Duodenal mucosa (tissue), 2 donors: ENCODE measurements around the gene GCK.

ENCODE experiments used
- H3K27ac ChIP-seq: one replicate; pipeline ENCODE4 v1.7.0; 2013; ENCODE audit warnings: low read depth, low read length
- H3K27me3 ChIP-seq, 2 donors: one replicate each; pipeline ENCODE4 v1.7.0; 2013; ENCODE audit warnings: low read length in 2 of 2, control low read depth in 1 of 2; ENCODE audit not compliant: insufficient read depth in 2 of 2, control insufficient read depth in 1 of 2
- H3K36me3 ChIP-seq, 2 donors: one replicate each; pipeline ENCODE4 v1.7.0; 2013; ENCODE audit warnings: low read length in 2 of 2, control low read depth in 1 of 2; ENCODE audit not compliant: insufficient read depth in 2 of 2, control insufficient read depth in 1 of 2
- H3K4me1 ChIP-seq, 2 donors: one replicate each; pipeline ENCODE4 v1.7.0; 2013; ENCODE audit warnings: low read length in 2 of 2, control low read depth in 1 of 2; ENCODE audit not compliant: insufficient read depth in 2 of 2, control insufficient read depth in 1 of 2
- H3K4me3 ChIP-seq, 2 donors: one replicate each; pipeline ENCODE4 v1.7.0; 2013; ENCODE audit warnings: low read length in 2 of 2, low read depth in 1 of 2
- H3K9ac ChIP-seq, 2 donors: one replicate each; pipeline ENCODE4 v1.7.0; 2013; ENCODE audit warnings: low read length in 2 of 2, low read depth in 1 of 2
- H3K9me3 ChIP-seq, 2 donors: one replicate each; pipeline ENCODE4 v1.7.0; 2013; ENCODE audit warnings: low read length in 2 of 2, control low read depth in 1 of 2; ENCODE audit not compliant: control insufficient read depth in 1 of 2

Gene GCK

DNA sequence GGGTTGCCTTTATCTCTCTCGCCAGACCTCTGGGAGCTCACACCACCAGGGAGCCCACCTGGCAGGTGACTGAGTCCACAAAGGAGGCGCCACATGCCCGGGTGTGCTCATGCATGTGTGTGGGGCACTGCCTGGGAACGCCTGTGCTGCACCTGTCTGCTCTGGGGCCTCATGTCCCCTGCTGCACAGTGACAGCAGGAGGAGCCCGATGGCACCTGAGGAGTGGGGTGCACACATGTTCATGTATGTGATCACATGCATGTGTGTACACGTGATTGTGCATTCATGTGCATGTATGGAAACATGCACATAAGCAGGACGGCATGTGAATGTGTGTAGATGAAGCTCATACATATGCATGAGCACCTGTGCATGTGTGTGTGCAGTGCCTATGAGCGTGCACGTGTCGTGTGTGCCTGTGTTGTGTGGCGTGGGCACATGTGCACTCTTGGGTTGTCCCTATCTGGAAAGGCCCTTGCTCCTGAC, 33.6 kb upstream of the GCK start:
- H3K36me3 ChIP-seq, result no peaks in the 10 kb centered on the region
- H3K4me3 ChIP-seq, result no peak overlapping the region
- H3K4me1 ChIP-seq, result no peaks in the 10 kb centered on the region
- H3K27ac ChIP-seq, result no peak overlapping the region
- H3K9ac ChIP-seq, result no peak overlapping the region
- H3K27me3 ChIP-seq, result peaks cover 0 to 5% of the 10 kb centered on the region in 2 donors
- no peaks in the 10 kb centered on the region for H3K9me3 ChIP-seq

DNA sequence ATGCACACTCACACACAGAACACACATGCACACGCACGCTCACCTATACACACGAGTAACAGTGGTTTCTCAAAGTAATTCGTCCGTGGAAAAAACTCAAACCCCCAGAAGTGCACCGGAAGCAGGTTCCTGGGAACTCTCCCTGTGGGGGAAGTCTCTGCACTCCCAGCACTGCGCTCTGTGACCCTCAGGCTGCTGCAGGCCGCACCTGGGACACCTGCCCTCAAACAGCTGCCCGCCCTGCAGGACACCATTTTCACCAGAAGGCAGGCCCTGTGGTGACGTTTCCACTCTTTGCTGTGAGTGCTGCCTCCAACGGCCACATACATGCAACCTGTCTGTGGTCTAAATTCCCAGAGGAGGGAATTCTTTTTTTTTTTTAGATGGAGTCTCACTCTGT, 32.8 kb upstream of the GCK start:
- H3K36me3 ChIP-seq, result no peaks in the 10 kb centered on the region
- peaks cover 0 to 5% of the 10 kb centered on the region in 2 donors for H3K27me3 ChIP-seq
- H3K9me3 ChIP-seq, result no peaks in the 10 kb centered on the region
- no peak overlapping the region for H3K27ac ChIP-seq
- no peak overlapping the region for H3K9ac ChIP-seq
- no peaks in the 10 kb centered on the region for H3K4me1 ChIP-seq
- H3K4me3 ChIP-seq, result no peak overlapping the region

DNA sequence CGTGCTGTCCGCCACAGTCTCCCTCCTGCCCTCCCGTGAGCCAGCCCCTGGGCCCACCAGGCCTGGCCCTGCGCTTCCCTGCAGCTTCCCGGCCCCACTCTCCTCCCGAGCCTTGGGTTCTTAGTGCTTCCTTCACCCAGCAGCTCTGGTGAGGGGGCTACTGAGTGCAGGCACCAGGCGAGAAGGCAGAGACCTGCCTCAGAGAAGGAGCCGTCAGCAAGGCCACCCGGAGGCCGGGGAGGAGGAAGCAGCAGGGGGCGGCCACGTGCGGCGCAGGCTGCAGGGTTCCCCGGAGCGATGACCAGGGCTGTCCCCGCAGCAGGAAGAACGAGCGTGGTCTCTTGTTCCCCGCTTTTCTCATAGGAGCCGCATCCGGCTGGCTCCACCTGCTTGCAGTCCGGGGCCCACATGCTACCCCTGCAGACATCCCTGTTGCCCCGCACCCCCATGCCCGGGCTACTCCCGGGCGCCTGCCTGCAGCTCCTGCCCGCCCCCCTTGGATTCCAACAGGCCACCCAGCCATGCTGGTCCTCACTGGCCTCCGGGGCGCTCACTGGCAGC, 32.1 kb upstream of the GCK start:
- H3K9ac ChIP-seq, result no peak overlapping the region

DNA sequence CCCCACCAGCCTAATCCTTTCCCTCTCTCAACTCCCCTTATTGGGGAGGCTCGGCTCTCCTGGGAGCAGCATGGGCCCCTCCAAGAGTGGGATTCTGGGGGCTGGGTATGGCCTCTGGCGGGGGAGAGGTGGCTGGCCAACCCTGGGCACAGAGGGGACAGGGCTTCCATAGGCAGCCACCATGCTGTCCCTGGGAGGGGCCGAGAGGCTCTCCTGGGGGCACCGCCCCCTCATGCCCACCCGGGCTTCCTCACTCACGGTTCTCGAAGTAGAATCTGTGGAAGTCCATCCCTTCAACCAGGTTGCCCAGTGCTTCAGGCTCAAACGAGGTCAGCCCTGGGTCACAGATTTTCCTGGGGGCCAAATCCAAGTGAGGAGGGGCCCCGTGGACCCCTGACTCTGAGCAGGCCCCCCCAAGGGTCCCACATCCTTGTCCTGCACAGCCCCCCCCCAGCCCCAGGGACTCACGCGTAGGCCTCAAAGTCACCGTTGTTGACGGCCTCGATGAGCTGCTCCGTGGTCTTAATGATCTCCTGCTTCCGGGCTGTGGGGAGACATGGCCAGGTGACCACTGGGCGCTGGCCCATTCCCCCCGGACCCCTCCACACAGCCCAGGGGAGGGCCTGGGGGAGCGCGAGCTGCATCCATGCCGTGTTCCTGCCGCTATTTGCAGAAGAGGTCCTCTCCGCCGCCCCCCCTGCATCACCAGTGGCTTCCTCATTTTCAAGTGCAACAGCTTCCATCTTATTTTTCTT, 31.3 kb upstream of the GCK start:
- Histone ChIP-seq H3K9ac (no peak overlapping the region), H3K36me3 (no peaks in the 10 kb centered on the region), H3K27ac (no peak overlapping the region), H3K27me3 (no peaks in the 10 kb centered on the region), H3K4me3 (no peak overlapping the region), H3K9me3 (no peaks in the 10 kb centered on the region), H3K4me1 (no peaks in the 10 kb centered on the region)

More for the DNA sequence above, 32.1 kb upstream of the GCK start:
- Histone ChIP-seq H3K4me1 (no peaks in the 10 kb centered on the region), H3K4me3 (no peak overlapping the region), H3K27me3 (peaks cover 0 to 5% of the 10 kb centered on the region in 2 donors), H3K9me3 (no peaks in the 10 kb centered on the region), H3K36me3 (no peaks in the 10 kb centered on the region), H3K27ac (no peak overlapping the region)

DNA sequence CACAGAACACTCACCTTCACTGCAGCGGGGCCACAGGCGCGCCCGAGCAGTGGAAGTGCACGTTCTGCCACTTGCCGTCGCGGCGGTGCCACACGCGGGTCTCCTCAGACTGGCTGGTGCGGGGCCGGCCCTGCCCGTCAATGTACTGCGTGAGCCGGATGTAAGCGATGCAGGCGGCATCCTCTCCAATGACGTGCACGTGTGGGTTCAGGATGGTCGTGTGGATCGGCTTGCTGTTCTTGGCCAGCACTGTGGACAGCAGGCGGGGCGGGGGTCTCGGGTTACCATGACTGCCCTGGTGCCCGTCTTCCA, 30.8 kb upstream of the GCK start:
- Histone ChIP-seq H3K9me3 (no peaks in the 10 kb centered on the region), H3K4me3 (no peak overlapping the region), H3K9ac (no peak overlapping the region), H3K4me1 (no peaks in the 10 kb centered on the region), H3K27ac (no peak overlapping the region), H3K36me3 (no peaks in the 10 kb centered on the region), H3K27me3 (no peaks in the 10 kb centered on the region)

DNA sequence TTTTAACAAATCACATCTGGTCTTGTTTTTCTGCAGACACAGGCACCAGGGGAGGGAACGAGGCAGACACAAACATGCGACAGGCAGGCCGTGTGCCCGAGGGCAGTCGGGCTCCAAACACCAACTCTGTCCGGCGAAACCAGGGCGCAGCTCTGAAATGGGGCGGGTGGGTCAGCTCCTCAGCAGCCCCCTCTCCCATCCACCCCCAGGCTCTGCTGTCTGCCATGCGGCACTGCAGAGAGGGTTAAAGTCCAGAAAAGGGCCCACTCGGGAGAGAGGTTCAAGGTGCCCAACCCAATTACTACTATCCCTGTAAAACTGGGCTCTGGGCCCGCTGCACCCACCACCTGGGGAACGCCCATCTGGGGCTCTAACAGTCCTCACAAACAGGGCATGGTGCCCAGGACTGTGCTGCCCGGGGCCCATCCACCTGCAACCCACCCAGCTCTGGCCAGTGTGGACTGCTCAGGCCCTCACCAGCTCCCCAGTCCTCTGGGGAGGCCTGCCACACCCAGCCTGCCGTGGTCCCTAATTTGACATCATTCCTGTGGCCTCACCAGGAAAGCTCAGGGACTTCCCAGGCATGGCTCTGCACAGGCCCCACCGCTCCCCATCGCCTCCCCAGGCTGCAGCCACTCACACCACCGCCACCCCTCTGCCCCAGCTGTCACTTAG, 30.3 kb upstream of the GCK start:
- no peak overlapping the region for H3K27ac ChIP-seq
- H3K4me1 ChIP-seq, result no peaks in the 10 kb centered on the region
- H3K36me3 ChIP-seq, result no peaks in the 10 kb centered on the region

DNA sequence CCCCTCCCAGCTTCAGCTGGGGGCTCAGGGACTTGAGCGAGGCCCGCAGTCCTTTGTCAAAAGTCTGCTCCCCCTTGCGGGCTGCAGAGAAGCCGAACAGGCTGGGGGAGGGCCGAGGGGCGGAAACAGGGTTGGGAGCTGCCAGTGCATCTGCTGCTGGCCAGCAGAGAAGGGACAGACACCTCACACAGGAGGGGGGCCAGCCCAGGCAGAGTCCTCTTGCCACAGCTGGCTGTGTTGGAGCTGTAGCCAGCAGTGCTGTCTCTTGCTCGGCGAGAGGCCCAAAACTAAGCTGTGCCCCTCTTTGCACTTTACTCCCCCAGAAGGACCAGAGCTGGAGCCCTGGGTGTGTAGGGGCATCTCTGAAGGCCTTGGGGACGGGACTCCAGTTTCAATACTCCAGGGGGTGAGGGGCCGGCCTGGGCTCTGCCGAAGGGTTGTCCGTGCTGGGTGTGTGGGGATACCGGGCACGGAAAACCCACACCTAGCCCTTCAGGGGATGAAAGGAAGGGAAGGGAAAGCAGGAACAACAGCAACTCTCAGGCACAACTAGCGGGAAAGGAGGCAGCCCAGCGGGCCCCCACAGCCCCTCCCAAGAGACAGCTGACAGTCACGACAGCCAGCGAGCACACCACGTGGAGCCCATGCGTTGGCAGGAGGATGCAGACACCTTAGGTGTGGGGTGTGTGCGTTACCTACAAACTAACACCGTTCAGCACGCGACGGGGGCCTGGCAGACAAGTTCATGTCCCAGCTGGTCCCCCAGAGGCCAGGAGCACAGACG, 29.4 kb upstream of the GCK start:
- Histone ChIP-seq H3K9ac (no peak overlapping the region), H3K9me3 (no peaks in the 10 kb centered on the region), H3K4me1 (no peaks in the 10 kb centered on the region), H3K4me3 (no peak overlapping the region), H3K36me3 (peaks cover 0 to under 1% of the 10 kb centered on the region in 2 donors), H3K27ac (no peak overlapping the region), H3K27me3 (no peaks in the 10 kb centered on the region)

More for the DNA sequence above, 30.3 kb upstream of the GCK start:
- Histone ChIP-seq H3K4me3 (no peak overlapping the region), H3K9me3 (no peaks in the 10 kb centered on the region), H3K27me3 (no peaks in the 10 kb centered on the region), H3K9ac (no peak overlapping the region)

DNA sequence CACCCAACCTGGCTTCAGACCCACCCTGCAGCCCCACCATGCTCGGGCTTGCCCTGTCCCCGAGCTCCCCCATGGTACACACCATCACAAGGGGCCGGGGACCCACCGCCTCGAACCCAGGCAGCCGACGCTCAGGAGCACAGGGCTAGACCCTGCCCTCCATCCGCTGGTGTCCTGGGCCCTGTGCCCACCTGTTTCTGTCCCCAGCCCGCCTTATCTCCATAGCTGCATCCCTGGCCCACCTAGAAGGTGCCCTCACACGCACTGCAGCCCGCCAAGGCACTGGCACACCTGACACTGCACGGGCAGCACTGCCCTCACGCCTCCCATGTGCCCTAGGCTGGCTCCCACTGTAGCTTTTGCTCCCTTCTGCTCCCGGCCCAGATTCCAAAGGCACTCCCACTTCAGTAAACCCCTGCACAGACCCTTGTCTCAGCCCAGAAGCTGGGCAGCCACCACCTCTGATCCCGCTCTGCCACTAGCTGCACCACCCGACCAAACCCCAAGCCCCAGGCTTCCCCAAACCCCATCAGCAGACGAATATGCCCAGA, 28.7 kb upstream of the GCK start:
- no peak overlapping the region for H3K9ac ChIP-seq
- H3K27ac ChIP-seq, result no peak overlapping the region
- H3K4me3 ChIP-seq, result no peak overlapping the region
- no peaks in the 10 kb centered on the region for H3K9me3 ChIP-seq
- no peaks in the 10 kb centered on the region for H3K4me1 ChIP-seq
- H3K27me3 ChIP-seq, result no peaks in the 10 kb centered on the region
- H3K36me3 ChIP-seq, result peaks cover 2 to 7% of the 10 kb centered on the region in 2 donors

DNA sequence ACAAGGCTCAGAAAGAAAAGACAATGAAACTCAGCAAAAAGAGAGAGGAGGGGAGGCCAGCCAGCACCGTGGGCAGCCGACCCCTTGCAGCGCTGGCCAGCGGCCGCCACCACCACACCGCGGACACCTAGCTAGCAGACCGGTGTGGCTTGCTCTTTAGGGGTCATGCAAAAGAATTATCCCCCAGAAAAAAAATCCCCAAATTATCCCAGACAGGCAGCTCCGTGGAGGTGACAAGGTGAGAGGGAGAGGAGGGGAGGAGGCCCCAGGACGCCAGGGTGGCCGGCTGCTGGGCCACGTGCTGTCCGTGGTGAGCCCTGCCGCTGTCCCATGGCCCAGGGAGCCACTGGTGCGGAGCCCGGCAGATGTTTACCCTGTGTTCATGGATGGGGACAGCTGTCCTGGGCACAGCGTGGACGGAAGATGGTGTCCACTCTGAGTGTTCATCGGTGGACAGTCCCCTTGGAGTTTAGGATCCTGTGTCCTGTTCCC, 28.0 kb upstream of the GCK start:
- no peak overlapping the region for H3K27ac ChIP-seq
- no peak overlapping the region for H3K4me3 ChIP-seq
- H3K36me3 ChIP-seq, result peaks cover 6 to 12% of the 10 kb centered on the region in 2 donors
- no peak overlapping the region for H3K9ac ChIP-seq
- no peaks in the 10 kb centered on the region for H3K27me3 ChIP-seq
- no peaks in the 10 kb centered on the region for H3K4me1 ChIP-seq
- no peaks in the 10 kb centered on the region for H3K9me3 ChIP-seq
